Pancreas (tissue), 10 donors: ENCODE data around the gene ANKRD44. TPM values are rescaled to one million over a fixed set of nuclear protein-coding genes. Genes with fewer than 3 reads are reported as not detected.

Experiments
- ATAC-seq, 4 donors: fragments of 200-7000 bp; cut with Tn5 transposase; one replicate each; pipeline versions ENCODE4 v1.8.0 to v1.9.1; 2020; ENCODE audit warnings: mild to moderate bottlenecking in 4 of 4, moderate library complexity in 4 of 4
- DNase-seq, 6 donors: peaks; one replicate each; pipeline ENCODE4 v3.0.0-alpha.2; 2020
- FAIRE-seq: peaks from 2 replicates; lab custom pipeline; 2012; peaks lifted over from hg19 to GRCh38; lab: Jason Lieb, UNC
- H3K27ac ChIP-seq, 4 donors: fragments of 200-600 bp; sonication (generic); 1 replicate in 3 of 4; 2 replicates in 1 of 4; pipeline versions ENCODE4 v1.5.0 to v1.8.0; 2020
- H3K27me3 ChIP-seq, 4 donors: fragments of 200-600 bp; one replicate each; pipeline ENCODE4 v1.8.0; 2021
- H3K36me3 ChIP-seq, 3 donors: fragments of 200-600 bp; sonication (generic) in 1 of 3; one replicate each; pipeline versions ENCODE4 v1.5.0 to v1.8.0; 2020 to 2021
- H3K4me1 ChIP-seq, 3 donors: fragments of 200-600 bp; one replicate each; pipeline ENCODE4 v1.8.0; 2021
- H3K4me3 ChIP-seq, 4 donors: fragments of 200-600 bp; sonication (generic) in 2 of 4; one replicate each; pipeline versions ENCODE4 v1.5.0 to v1.8.0; 2020 to 2021
- H3K9me3 ChIP-seq, 4 donors: fragments of 200-600 bp; one replicate each; pipeline ENCODE4 v1.8.0; 2021
- CTCF ChIP-seq, 4 donors: fragments of 200-600 bp; sonication (generic) in 3 of 4; IDR thresholded peaks; one replicate each; pipeline versions ENCODE4 v1.5.0 to v1.8.0; 2021; ENCODE audit warnings: antibody characterized with exemption in 4 of 4
- WGBS, 2 donors: extraction: QIAGEN DNeasy Blood & Tissue Kit; methylation state at CpG; one replicate each; pipeline ENCODE4 v1.1.7; 2013; 5-methylcytosine and 5-hydroxymethylcytosine counted together
- intact Hi-C, 3 donors: fragments of 100-400 bp; cut with DNase I; formaldehyde crosslinking; loops; one replicate each; pipeline versions ENCODE4 v1.11.1 to v1.14.2; 2022
- polyA plus RNA-seq, 2 donors: library from polyadenylated mRNA; stranded (reverse); fragments of 200-250 nt; gene quantifications; one replicate each; pipeline ENCODE4 v1.2.3, GENCODE V29; 2013
- total RNA-seq, 6 donors: library from RNA; stranded (reverse); fragmentation: NEBNext Ultra II Directional in 4 of 6; extraction: Animal tissue kit (Norgen Biotek cat#: 25700) in 4 of 6; gene quantifications; one replicate each; pipeline versions ENCODE4 v1.2.1 to v1.2.4, GENCODE V29; 2021 to 2023
- donor health status: healthy with polysubstance abuse.
- donor health status: DM: no; HTN: no; CAD: no; lungs with moderate emphysema.
- donor health status: DM: no; HTN: no; CAD: no.
- donor health status: control.
- donor health status: control.
- donor health status: Bipolar disorder and iron deficiency.
- donor health status: DM: yes; HTN: yes; CAD: no.
- donor health status: DM: no; HTN: no; CAD: no.
- donor health status: DM: no; HTN: no; CAD: no.
- donor health status: DM: yes; HTN: yes; CAD: no.

Gene ANKRD44
- total and polyA plus RNA-seq, 8 donors = 1.9 to 12.5 (median 7.7) TPM

GRCh38 chr2:197304556-197305011 is 6.0 kb downstream of the ANKRD44 start:
- no peak for FAIRE-seq
- peak; percentile 7 to 55 (median 24) for ATAC-seq
- Histone ChIP-seq H3K9me3 (no peaks in the 10 kb centered on the region), H3K36me3 (no peaks in the 10 kb centered on the region), H3K27ac (no peak overlapping the region), H3K4me1 (peaks cover 6 to 28% (median 25%) of the 10 kb centered on the region in 3 donors), H3K27me3 (no peaks in the 10 kb centered on the region), H3K4me3 (no peak overlapping the region)
- peak in 1 of 6 donors; percentile 16 for DNase-seq
- intact Hi-C loops = loop anchor here in 1 of 3 donors (10.0 kb wide), 1 partner anchor 110 kb away; no protein-coding TSS in a partner anchor
- TF ChIP-seq CTCF (IDR thresholded peaks at IDR 0.05) = no peak
- WGBS, 2 donors = 7 to 12% methylated on average over 3 of the region's 3 CpGs

DNA sequence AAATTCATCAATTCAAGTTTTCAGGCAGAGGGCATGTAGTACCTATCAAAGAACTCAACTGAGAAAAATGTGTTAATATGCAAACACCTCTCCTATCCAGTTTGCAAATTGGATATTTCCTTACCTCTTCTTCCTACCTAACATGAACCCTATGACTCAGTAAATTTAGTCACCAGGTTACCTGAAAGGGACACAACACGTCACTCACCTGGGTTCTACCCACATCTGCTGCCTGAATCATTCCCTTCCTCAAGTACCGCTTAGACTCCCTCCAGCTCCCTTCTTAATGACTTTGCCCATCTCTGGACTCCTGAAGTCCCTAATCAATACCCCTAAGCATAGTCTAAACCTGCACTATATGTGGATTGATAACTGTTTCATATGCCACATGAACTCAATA is 10.4 kb downstream of the ANKRD44 start:
- FAIRE-seq (no peak), DNase-seq (no peak), ATAC-seq (no peak)
- Histone ChIP-seq H3K36me3 (no peaks in the 10 kb centered on the region), H3K9me3 (no peaks in the 10 kb centered on the region), H3K27me3 (no peaks in the 10 kb centered on the region), H3K27ac (no peak overlapping the region), H3K4me3 (no peak overlapping the region), H3K4me1 (peaks cover 0 to 12% (median 10%) of the 10 kb centered on the region in 3 donors)
- WGBS, 2 donors = 97 to 98% methylated on average over 2 of the region's 2 CpGs
- TF ChIP-seq CTCF (IDR thresholded peaks at IDR 0.05) = no peak
- intact Hi-C loops = loop anchor here in 1 of 3 donors (10.0 kb wide), 1 partner anchor 105 kb away; no protein-coding TSS in a partner anchor

DNA sequence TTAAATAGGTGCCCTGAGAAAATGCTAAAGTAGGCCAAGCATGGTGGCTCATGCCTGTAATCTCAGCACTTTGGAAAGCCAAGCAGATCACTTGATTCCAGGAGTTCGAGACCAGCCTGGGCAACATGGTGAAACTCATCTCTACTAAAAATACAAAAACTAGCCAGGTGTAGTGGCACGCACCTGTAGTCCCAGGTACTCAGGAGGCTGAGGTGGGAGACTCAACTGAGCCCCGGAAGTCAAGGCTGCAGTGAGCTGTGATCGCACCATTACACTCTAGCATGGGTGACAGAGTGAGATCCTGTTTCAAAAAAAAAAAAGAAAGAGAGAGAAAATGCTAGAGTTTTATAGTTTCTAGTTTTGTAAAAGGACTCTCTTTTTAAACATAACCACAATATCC is 12.0 kb downstream of the ANKRD44 start:
- ATAC-seq (no peak), FAIRE-seq (no peak), DNase-seq (no peak)
- Histone ChIP-seq H3K27ac (no peak overlapping the region), H3K27me3 (no peaks in the 10 kb centered on the region), H3K9me3 (no peaks in the 10 kb centered on the region), H3K4me1 (no peaks in the 10 kb centered on the region), H3K4me3 (no peak overlapping the region), H3K36me3 (no peaks in the 10 kb centered on the region)
- 97 to 99% methylated on average over 4 of the region's 4 CpGs for WGBS, 2 donors
- TF ChIP-seq CTCF (IDR thresholded peaks at IDR 0.05) = no peak
- intact Hi-C loops = no loop called here

- Histone ChIP-seq H3K4me1 (no peaks in the 10 kb centered on the region), H3K27ac (no peak overlapping the region), H3K36me3 (no peaks in the 10 kb centered on the region), H3K27me3 (no peaks in the 10 kb centered on the region), H3K9me3 (no peaks in the 10 kb centered on the region), H3K4me3 (no peak overlapping the region)
- DNase-seq (no peak), ATAC-seq (no peak), FAIRE-seq (no peak)
- no peak for TF ChIP-seq CTCF (IDR thresholded peaks at IDR 0.05)
- 95 to 96% methylated on average over 4 of the region's 4 CpGs for WGBS, 2 donors
- intact Hi-C loops = no loop called here
Observed at GRCh38 chr2:197297772-197298318, 12.7 kb downstream of the ANKRD44 start.

GRCh38 chr2:197297266-197297665 is 13.3 kb downstream of the ANKRD44 start:
- Histone ChIP-seq H3K27ac (no peak overlapping the region), H3K36me3 (no peaks in the 10 kb centered on the region), H3K9me3 (no peaks in the 10 kb centered on the region), H3K27me3 (no peaks in the 10 kb centered on the region), H3K4me1 (no peaks in the 10 kb centered on the region), H3K4me3 (no peak overlapping the region)
- ATAC-seq = no peak
- intact Hi-C loops = no loop called here
- no peak for FAIRE-seq
- no peak for DNase-seq
- WGBS, 2 donors = 93 to 96% methylated on average over 2 of the region's 2 CpGs
- TF ChIP-seq CTCF (IDR thresholded peaks at IDR 0.05) = no peak
